Thymus (tissue), 11 donors: ENCODE measurements around the gene SNCAIP. TPM values are rescaled to one million over a fixed set of nuclear protein-coding genes. Genes with fewer than 3 reads are reported as not detected.
"Not testable (repeated sequence)": the region's sequence is repeated elsewhere in the genome, so short reads cannot be mapped to it uniquely, and the experiment has no call there.

ENCODE experiments used
- DNase-seq, 9 donors: peaks; one replicate each; pipeline ENCODE4 v3.0.0-alpha.2; 2013; ENCODE audit warnings: low spot score in 9 of 9, low read depth in 6 of 9, missing footprints in 1 of 9
- H3K27ac ChIP-seq, 2 donors: one replicate each; pipeline ENCODE4 v1.5.1; 2013; ENCODE audit warnings: control low read depth in 1 of 2, low read depth in 1 of 2, low read length in 1 of 2, mild to moderate bottlenecking in 1 of 2, moderate library complexity in 1 of 2
- H3K27me3 ChIP-seq, 2 donors: one replicate each; pipeline ENCODE4 v1.5.1; 2013; ENCODE audit warnings: low read length in 1 of 2; ENCODE audit not compliant: control insufficient read depth in 2 of 2, insufficient read depth in 1 of 2
- H3K36me3 ChIP-seq, 2 donors: one replicate each; pipeline ENCODE4 v1.5.1; 2013; ENCODE audit warnings: low read length in 1 of 2, mild to moderate bottlenecking in 1 of 2, moderate library complexity in 1 of 2; ENCODE audit not compliant: control insufficient read depth in 2 of 2, insufficient read depth in 2 of 2
- H3K4me1 ChIP-seq, 2 donors: one replicate each; pipeline ENCODE4 v1.5.1; 2013; ENCODE audit warnings: low read length in 2 of 2; ENCODE audit not compliant: control insufficient read depth in 2 of 2, insufficient read depth in 2 of 2
- H3K4me3 ChIP-seq, 2 donors: one replicate each; pipeline ENCODE4 v1.5.1; 2013; ENCODE audit warnings: low read length in 2 of 2, control low read depth in 1 of 2, mild to moderate bottlenecking in 1 of 2
- H3K9me3 ChIP-seq, 2 donors: one replicate each; pipeline ENCODE4 v1.5.1; 2013; ENCODE audit warnings: low read length in 1 of 2, mild to moderate bottlenecking in 1 of 2; ENCODE audit not compliant: control insufficient read depth in 2 of 2, insufficient read depth in 1 of 2
- WGBS: extraction: QIAGEN DNeasy Blood & Tissue Kit; methylation state at CpG from one replicate; pipeline ENCODE4 v1.1.7; 2013; 5-methylcytosine and 5-hydroxymethylcytosine counted together
- polyA plus RNA-seq: library from polyadenylated mRNA; stranded (reverse); fragments of 200-250 nt; gene quantifications from one replicate; pipeline ENCODE4 v1.2.3, GENCODE V29; 2013
- total RNA-seq: library from RNA; stranded (reverse); fragments of 120-200 nt; gene quantifications from one replicate; pipeline ENCODE4 v1.2.4, GENCODE V29; 2013
- donor health status: healthy.

SNCAIP gene
- total and polyA plus RNA-seq, 2 donors: 5.2 to 7.4 TPM

GRCh38 chr5:122377026-122377425 is 65.0 kb downstream of the SNCAIP start:
- WGBS: 60% methylated on average over 1 of the region's 1 CpG
- Histone ChIP-seq H3K4me1 (no peaks in the 10 kb centered on the region), H3K36me3 (no peaks in the 10 kb centered on the region), H3K27ac (no peak overlapping the region), H3K9me3 (no peaks in the 10 kb centered on the region), H3K27me3 (no peaks in the 10 kb centered on the region), H3K4me3 (no peak overlapping the region)
- no peak for DNase-seq

GRCh38 chr5:122382938-122383337 is 70.9 kb downstream of the SNCAIP start:
- not testable (repeated sequence) for H3K27ac ChIP-seq, H3K4me1 ChIP-seq, H3K4me3 ChIP-seq, H3K27me3 ChIP-seq, H3K9me3 ChIP-seq, DNase-seq, H3K36me3 ChIP-seq
- 95% methylated on average over 16 of the region's 16 CpGs for WGBS

- 91% methylated on average over 5 of the region's 5 CpGs for WGBS
- DNase-seq: no peak
- H3K4me1 ChIP-seq: no peaks in the 10 kb centered on the region
- no peaks in the 10 kb centered on the region for H3K36me3 ChIP-seq
- no peak overlapping the region for H3K4me3 ChIP-seq
- no peaks in the 10 kb centered on the region for H3K9me3 ChIP-seq
- H3K27me3 ChIP-seq: no peaks in the 10 kb centered on the region
- no peak overlapping the region for H3K27ac ChIP-seq
Measured at GRCh38 chr5:122384739-122385235, 72.8 kb downstream of the SNCAIP start.

GRCh38 chr5:122385286-122385685 is 73.2 kb downstream of the SNCAIP start:
- no peaks in the 10 kb centered on the region for H3K4me1 ChIP-seq
- DNase-seq: no peak

GRCh38 chr5:122385808-122386207 is 73.8 kb downstream of the SNCAIP start:
- no peaks in the 10 kb centered on the region for H3K9me3 ChIP-seq
- no peaks in the 10 kb centered on the region for H3K4me1 ChIP-seq
- no peak overlapping the region for H3K27ac ChIP-seq
- no peak overlapping the region for H3K4me3 ChIP-seq
- H3K36me3 ChIP-seq: no peaks in the 10 kb centered on the region
- no peaks in the 10 kb centered on the region for H3K27me3 ChIP-seq
- 95% methylated on average over 3 of the region's 3 CpGs for WGBS
- DNase-seq: no peak

More at GRCh38 chr5:122385286-122385685, 73.2 kb downstream of the SNCAIP start:
- Histone ChIP-seq H3K4me3 (no peak overlapping the region), H3K27me3 (no peaks in the 10 kb centered on the region), H3K9me3 (no peaks in the 10 kb centered on the region), H3K27ac (no peak overlapping the region), H3K36me3 (no peaks in the 10 kb centered on the region)
- WGBS: 97% methylated on average over 4 of the region's 4 CpGs

- no peak for DNase-seq
- Histone ChIP-seq H3K36me3 (no peaks in the 10 kb centered on the region), H3K27me3 (no peaks in the 10 kb centered on the region), H3K4me1 (no peaks in the 10 kb centered on the region), H3K9me3 (no peaks in the 10 kb centered on the region), H3K27ac (no peak overlapping the region), H3K4me3 (no peak overlapping the region)
- WGBS: 86% methylated on average over 7 of the region's 7 CpGs
Measured at GRCh38 chr5:122390154-122390553, 78.1 kb downstream of the SNCAIP start.

GRCh38 chr5:122390694-122391093 is 78.7 kb downstream of the SNCAIP start:
- Histone ChIP-seq H3K36me3 (no peaks in the 10 kb centered on the region), H3K4me1 (no peaks in the 10 kb centered on the region), H3K27me3 (no peaks in the 10 kb centered on the region), H3K4me3 (no peak overlapping the region), H3K9me3 (no peaks in the 10 kb centered on the region), H3K27ac (no peak overlapping the region)
- 93% methylated on average over 3 of the region's 3 CpGs for WGBS
- no peak for DNase-seq

GRCh38 chr5:122391621-122392020 is 79.6 kb downstream of the SNCAIP start:
- Histone ChIP-seq H3K27ac (no peak overlapping the region), H3K27me3 (no peaks in the 10 kb centered on the region), H3K9me3 (no peaks in the 10 kb centered on the region), H3K36me3 (no peaks in the 10 kb centered on the region), H3K4me3 (no peak overlapping the region), H3K4me1 (no peaks in the 10 kb centered on the region)
- no peak for DNase-seq
- WGBS: 90% methylated on average over 3 of the region's 3 CpGs

GRCh38 chr5:122392224-122392623 is 80.2 kb downstream of the SNCAIP start:
- Histone ChIP-seq H3K27me3 (no peaks in the 10 kb centered on the region), H3K27ac (no peak overlapping the region), H3K4me3 (no peak overlapping the region), H3K4me1 (no peaks in the 10 kb centered on the region), H3K9me3 (no peaks in the 10 kb centered on the region), H3K36me3 (no peaks in the 10 kb centered on the region)
- WGBS: 95% methylated on average over 2 of the region's 2 CpGs
- DNase-seq: no peak

- no peaks in the 10 kb centered on the region for H3K9me3 ChIP-seq
- no peaks in the 10 kb centered on the region for H3K4me1 ChIP-seq
- no peaks in the 10 kb centered on the region for H3K36me3 ChIP-seq
- no peak overlapping the region for H3K27ac ChIP-seq
- DNase-seq: no peak
- 87% methylated on average over 2 of the region's 2 CpGs for WGBS
- no peak overlapping the region for H3K4me3 ChIP-seq
- no peaks in the 10 kb centered on the region for H3K27me3 ChIP-seq
Measured at GRCh38 chr5:122392824-122393223, 80.8 kb downstream of the SNCAIP start.
